Mammary epithelial cell (primary cell): ENCODE results near the gene TAS2R60.

ENCODE experiments used
- EZH2 ChIP-seq: IDR thresholded peaks from 2 replicates; pipeline ENCODE4 v1.6.1; 2012; ENCODE audit warnings: low read length, inconsistent platforms, borderline replicate concordance
- TF ChIP-seq, protein P1 (sequence below), 2 donors: IDR thresholded peaks in 1 of 2; conservative IDR thresholded peaks in 1 of 2; 2 replicates each; pipeline ENCODE4 v1.5.1; 2011 to 2012; ENCODE audit warnings: inconsistent platforms in 2 of 2, low read length in 2 of 2, mild to moderate bottlenecking in 2 of 2, control low read depth in 1 of 2, low read depth in 1 of 2; ENCODE audit not compliant: insufficient read depth in 1 of 2; ENCODE audit errors: extremely low read depth in 1 of 2

DNA sequence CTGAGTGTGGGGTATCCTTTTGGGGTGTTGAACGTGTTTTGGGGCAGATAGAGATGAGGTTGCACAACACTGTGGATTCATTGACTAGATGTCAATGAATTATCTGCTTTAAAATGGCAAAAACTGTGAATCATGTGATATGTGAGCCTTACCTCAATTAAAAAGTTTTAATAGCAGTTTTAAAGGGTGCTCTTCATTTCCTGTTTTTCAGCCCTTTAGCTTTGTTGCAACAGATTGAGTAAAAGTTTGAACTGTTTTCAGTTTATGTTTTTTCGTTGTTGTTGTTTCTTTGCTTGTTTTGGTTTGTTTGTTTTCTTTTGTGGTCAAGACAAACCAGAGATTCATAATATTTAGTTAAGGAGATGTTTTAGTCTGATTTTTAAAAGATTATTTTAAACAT lies 43.8 kb downstream of the TAS2R60 start:
- TF ChIP-seq, protein P1, sequence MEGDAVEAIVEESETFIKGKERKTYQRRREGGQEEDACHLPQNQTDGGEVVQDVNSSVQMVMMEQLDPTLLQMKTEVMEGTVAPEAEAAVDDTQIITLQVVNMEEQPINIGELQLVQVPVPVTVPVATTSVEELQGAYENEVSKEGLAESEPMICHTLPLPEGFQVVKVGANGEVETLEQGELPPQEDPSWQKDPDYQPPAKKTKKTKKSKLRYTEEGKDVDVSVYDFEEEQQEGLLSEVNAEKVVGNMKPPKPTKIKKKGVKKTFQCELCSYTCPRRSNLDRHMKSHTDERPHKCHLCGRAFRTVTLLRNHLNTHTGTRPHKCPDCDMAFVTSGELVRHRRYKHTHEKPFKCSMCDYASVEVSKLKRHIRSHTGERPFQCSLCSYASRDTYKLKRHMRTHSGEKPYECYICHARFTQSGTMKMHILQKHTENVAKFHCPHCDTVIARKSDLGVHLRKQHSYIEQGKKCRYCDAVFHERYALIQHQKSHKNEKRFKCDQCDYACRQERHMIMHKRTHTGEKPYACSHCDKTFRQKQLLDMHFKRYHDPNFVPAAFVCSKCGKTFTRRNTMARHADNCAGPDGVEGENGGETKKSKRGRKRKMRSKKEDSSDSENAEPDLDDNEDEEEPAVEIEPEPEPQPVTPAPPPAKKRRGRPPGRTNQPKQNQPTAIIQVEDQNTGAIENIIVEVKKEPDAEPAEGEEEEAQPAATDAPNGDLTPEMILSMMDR (conservative IDR thresholded peaks at IDR 0.05 in 1 of 2, IDR thresholded peaks at IDR 0.05 in 1 of 2; ENCODE audit: extremely low read depth in 1 of 2, insufficient read depth in 1 of 2, low read depth in 1 of 2, low read length in 2 of 2): no peak
- TF ChIP-seq EZH2: no peak
